Sigmoid colon (tissue), 7 donors: ENCODE measurements around the gene DENND2A. TPM values are rescaled to one million over a fixed set of nuclear protein-coding genes. Genes with fewer than 3 reads are reported as not detected.

Experiments used
- DNase-seq: peaks from one replicate; pipeline ENCODE4 v3.0.0-alpha.2; 2019
- H3K27ac ChIP-seq, 4 donors: fragments of 200-600 bp; sonication (generic); one replicate each; pipeline ENCODE4 v1.5.1; 2016 to 2019; ENCODE audit warnings: mild to moderate bottlenecking in 1 of 4
- H3K27me3 ChIP-seq, 3 donors: fragments of 200-600 bp; sonication (generic); one replicate each; pipeline ENCODE4 v1.5.1; 2019; ENCODE audit warnings: mild to moderate bottlenecking in 1 of 3
- H3K36me3 ChIP-seq, 4 donors: fragments of 200-600 bp; sonication (generic); one replicate each; pipeline ENCODE4 v1.5.1; 2016 to 2019
- H3K4me1 ChIP-seq, 4 donors: fragments of 200-600 bp; sonication (generic); one replicate each; pipeline ENCODE4 v1.5.1; 2017 to 2019
- H3K4me3 ChIP-seq, 4 donors: fragments of 200-600 bp; sonication (generic); one replicate each; pipeline ENCODE4 v1.5.1; 2017 to 2019; ENCODE audit warnings: mild to moderate bottlenecking in 2 of 4, moderate library complexity in 1 of 4
- H3K9me3 ChIP-seq, 4 donors: fragments of 200-600 bp in 3 of 4; sonication (generic) in 3 of 4; one replicate each; pipeline versions ENCODE4 v1.5.1 to v1.6.1; 2013 to 2019
- EP300 ChIP-seq, 4 donors: sonication (generic); formaldehyde crosslinking; IDR thresholded peaks; one replicate each; pipeline ENCODE4 v1.6.1; 2017; ENCODE audit warnings: antibody characterized with exemption in 4 of 4
- POLR2A ChIP-seq, 2 donors: fragments of 450-650 bp; IDR thresholded peaks; one replicate each; pipeline ENCODE4 v1.6.1; 2016; ENCODE audit warnings: antibody characterized with exemption in 2 of 2, mild to moderate bottlenecking in 2 of 2, moderate library complexity in 2 of 2
- POLR2AphosphoS5 ChIP-seq, 4 donors: sonication (generic); formaldehyde crosslinking; IDR thresholded peaks; one replicate each; pipeline ENCODE4 v1.6.1; 2017; ENCODE audit warnings: antibody characterized with exemption in 4 of 4
- WGBS, 2 donors: extraction: QIAGEN DNeasy Blood & Tissue Kit; methylation state at CpG; one replicate each; pipeline ENCODE4 v1.1.7; 2013; 5-methylcytosine and 5-hydroxymethylcytosine counted together
- intact Hi-C: fragments of 100-400 bp; cut with DNase I; formaldehyde crosslinking; loops from one replicate; pipeline ENCODE4 v1.15.1; 2023
- polyA plus RNA-seq, 3 donors: library from polyadenylated mRNA; stranded (reverse); fragments of 200-250 nt; gene quantifications; one replicate each; pipeline ENCODE4 v1.2.3, GENCODE V29; 2013
- total RNA-seq, 4 donors: library from RNA; depleted of rRNA; stranded (reverse); fragments of >200 nt; gene quantifications; one replicate each; pipeline ENCODE4 v1.1.0, GENCODE V29; 2016
- TF ChIP-seq, protein P1 (sequence below), 4 experiments: fragments of 450-650 bp in 3 of 4; fragments of 200-600 bp in 1 of 4; IDR thresholded peaks; one replicate each; pipeline ENCODE4 v1.5.1; 2016 to 2019; ENCODE audit warnings: antibody characterized with exemption in 4 of 4, mild to moderate bottlenecking in 3 of 4, moderate library complexity in 2 of 4
- donor health status: healthy with polysubstance abuse.
- donor health status: Bipolar disorder and iron deficiency.
- donor health status: healthy.

Gene DENND2A
- total and polyA plus RNA-seq, 7 donors = 6.2 to 38.8 (median 11.4) TPM

DNA sequence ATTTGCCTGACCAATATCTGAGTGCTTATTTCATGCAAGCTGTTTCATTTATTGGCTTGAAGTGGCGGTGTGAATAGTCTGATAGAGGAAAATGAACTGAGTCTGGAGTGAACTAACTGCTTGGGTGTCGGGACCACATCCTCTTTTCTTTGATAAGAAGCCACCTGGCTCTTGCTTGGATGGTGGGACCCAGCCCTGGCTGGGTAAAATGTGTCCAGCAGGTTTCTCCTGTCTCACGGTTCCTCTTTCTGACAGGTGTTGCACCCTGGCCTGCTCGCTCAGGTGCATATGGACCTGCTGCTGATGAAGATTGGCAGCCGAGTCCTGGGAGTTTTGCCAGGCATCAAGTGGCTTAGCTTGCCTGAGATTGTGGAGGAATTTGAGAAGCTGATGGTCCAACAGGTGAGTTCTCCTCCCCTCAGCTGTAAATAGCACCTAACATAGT lies 33.8 kb upstream of the DENND2A start:
- H3K27ac ChIP-seq = peak overlapping the region; percentile 79 to 87 (median 82)
- no peak for TF ChIP-seq EP300 (IDR thresholded peaks at IDR 0.05)
- TF ChIP-seq POLR2A (IDR thresholded peaks at IDR 0.05) = no peak
- no peak for TF ChIP-seq POLR2AphosphoS5 (IDR thresholded peaks at IDR 0.05)
- TF ChIP-seq, protein P1, sequence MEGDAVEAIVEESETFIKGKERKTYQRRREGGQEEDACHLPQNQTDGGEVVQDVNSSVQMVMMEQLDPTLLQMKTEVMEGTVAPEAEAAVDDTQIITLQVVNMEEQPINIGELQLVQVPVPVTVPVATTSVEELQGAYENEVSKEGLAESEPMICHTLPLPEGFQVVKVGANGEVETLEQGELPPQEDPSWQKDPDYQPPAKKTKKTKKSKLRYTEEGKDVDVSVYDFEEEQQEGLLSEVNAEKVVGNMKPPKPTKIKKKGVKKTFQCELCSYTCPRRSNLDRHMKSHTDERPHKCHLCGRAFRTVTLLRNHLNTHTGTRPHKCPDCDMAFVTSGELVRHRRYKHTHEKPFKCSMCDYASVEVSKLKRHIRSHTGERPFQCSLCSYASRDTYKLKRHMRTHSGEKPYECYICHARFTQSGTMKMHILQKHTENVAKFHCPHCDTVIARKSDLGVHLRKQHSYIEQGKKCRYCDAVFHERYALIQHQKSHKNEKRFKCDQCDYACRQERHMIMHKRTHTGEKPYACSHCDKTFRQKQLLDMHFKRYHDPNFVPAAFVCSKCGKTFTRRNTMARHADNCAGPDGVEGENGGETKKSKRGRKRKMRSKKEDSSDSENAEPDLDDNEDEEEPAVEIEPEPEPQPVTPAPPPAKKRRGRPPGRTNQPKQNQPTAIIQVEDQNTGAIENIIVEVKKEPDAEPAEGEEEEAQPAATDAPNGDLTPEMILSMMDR (IDR thresholded peaks at IDR 0.05) = no peak
- peak; percentile 40 for DNase-seq
- no peaks in the 10 kb centered on the region for H3K27me3 ChIP-seq
- peaks cover 0 to 18% (median 4%) of the 10 kb centered on the region in 4 donors for H3K36me3 ChIP-seq
- intact Hi-C loops = loop anchor here (1.0 to 10.0 kb wide), 4 partner anchors 23 to 860 kb away; partner anchors contain the start of genes KDM7A and MRPS33
- 20 to 60% methylated on average over 5 of the region's 5 CpGs for WGBS, 2 donors
- H3K9me3 ChIP-seq = no peaks in the 10 kb centered on the region
- H3K4me3 ChIP-seq = no peak overlapping the region
- H3K4me1 ChIP-seq = peaks cover 0 to 35% (median 29%) of the 10 kb centered on the region in 4 donors

DNA sequence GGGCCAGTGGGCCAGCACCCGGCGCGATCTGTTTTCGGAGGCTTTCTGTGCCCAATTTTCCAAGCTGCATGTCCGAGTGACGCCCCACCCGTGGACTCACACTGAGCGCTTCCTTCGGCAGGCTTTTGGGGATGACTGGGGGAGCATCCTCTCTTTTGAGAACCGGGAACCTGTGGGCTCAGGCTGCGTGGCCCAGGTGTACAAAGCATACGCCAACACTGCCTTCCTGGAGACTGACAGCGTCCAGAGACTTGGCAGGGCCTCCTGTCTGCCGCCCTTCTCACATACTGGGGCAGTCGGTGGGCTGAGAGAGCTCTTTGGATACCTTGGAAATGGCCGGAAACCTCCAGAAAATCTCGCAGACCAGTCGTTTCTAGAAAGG lies 33.2 kb upstream of the DENND2A start:
- TF ChIP-seq POLR2A (IDR thresholded peaks at IDR 0.05) (no peak), POLR2AphosphoS5 (IDR thresholded peaks at IDR 0.05) (no peak), EP300 (IDR thresholded peaks at IDR 0.05) (no peak)
- TF ChIP-seq, protein P1 (IDR thresholded peaks at IDR 0.05) = no peak
- intact Hi-C loops = loop anchor here (1.0 to 10.0 kb wide), 4 partner anchors 24 to 861 kb away; partner anchors contain the start of genes KDM7A and MRPS33
- Histone ChIP-seq H3K4me1 (peaks cover 0 to 35% (median 29%) of the 10 kb centered on the region in 4 donors), H3K27me3 (no peaks in the 10 kb centered on the region), H3K36me3 (peaks cover 0 to 12% (median under 1%) of the 10 kb centered on the region in 4 donors), H3K4me3 (peak overlapping the region; percentile 53 to 79 (median 74)), H3K9me3 (no peaks in the 10 kb centered on the region), H3K27ac (peak overlapping the region; percentile 79 to 87 (median 82))
- peak; percentile 72 for DNase-seq
- 7 to 36% methylated on average over 18 of the region's 18 CpGs for WGBS, 2 donors

GRCh38 chr7:140673063-140673773 lies 32.6 kb upstream of the DENND2A start:
- peaks cover 0 to 35% (median 29%) of the 10 kb centered on the region in 4 donors for H3K4me1 ChIP-seq
- H3K4me3 ChIP-seq = peak overlapping the region; percentile 53 to 79 (median 74)
- DNase-seq = peak; percentile 70
- intact Hi-C loops = loop anchor here (5.0 to 10.0 kb wide), 3 partner anchors 339 to 862 kb away; partner anchors contain the start of genes KDM7A and MRPS33
- H3K9me3 ChIP-seq = no peaks in the 10 kb centered on the region
- no peaks in the 10 kb centered on the region for H3K27me3 ChIP-seq
- TF ChIP-seq POLR2A (IDR thresholded peaks at IDR 0.05) (peak in 1 of 2 donors; percentile 35), EP300 (IDR thresholded peaks at IDR 0.05) (no peak), POLR2AphosphoS5 (IDR thresholded peaks at IDR 0.05) (peak in 2 of 4 donors; percentile 4 to 11)
- TF ChIP-seq, protein P1 (IDR thresholded peaks at IDR 0.05) = no peak
- H3K27ac ChIP-seq = peak overlapping the region; percentile 79 to 87 (median 82)
- peaks cover 0 to 6% (median 0%) of the 10 kb centered on the region in 4 donors for H3K36me3 ChIP-seq
- WGBS, 2 donors = 0% methylated on average over 72 of the region's 72 CpGs

DNA sequence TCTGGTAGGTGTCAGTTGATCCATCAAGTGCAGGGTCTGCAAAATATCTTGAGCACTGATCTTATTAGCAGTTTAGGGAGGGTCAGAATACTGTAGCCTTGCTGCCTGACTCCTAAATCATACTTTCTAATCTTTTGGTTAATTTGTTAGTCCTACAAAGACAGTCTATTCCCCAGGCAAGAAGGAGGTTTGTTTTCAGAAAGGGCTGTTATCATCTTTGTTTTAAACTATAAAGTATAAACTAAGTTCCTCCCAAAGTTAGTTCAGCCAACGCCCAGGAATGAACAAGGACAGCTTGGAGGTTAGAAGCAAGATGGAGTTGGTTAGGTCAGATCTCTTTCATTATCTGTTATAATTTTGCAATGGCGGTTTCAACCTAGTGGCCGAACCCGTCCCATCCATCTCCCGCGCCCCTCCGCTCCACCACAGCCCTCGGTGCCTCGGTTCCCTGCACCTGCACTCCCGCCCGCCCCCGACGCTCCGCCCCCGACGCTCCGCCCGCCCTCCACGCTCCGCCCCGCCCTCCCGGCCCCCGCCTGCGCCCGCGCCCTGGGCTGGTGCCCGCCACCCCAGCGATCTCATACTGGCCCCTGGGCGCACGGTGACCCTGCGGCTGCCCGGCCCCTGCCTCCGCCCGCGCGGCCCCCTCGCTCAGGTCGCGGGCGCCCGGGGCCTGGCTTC lies 31.9 kb upstream of the DENND2A start, which contains the start of gene ADCK2:
ADCK2 (plus strand) TSS at position 564 of the 681 bp plus-strand sequence. CDS start 386 bp downstream, outside the sequence.
- WGBS, 2 donors = 1% methylated on average over 41 of the region's 41 CpGs
- H3K27me3 ChIP-seq = no peaks in the 10 kb centered on the region
- H3K36me3 ChIP-seq = no peaks in the 10 kb centered on the region
- TF ChIP-seq EP300 (IDR thresholded peaks at IDR 0.05) (no peak), POLR2AphosphoS5 (IDR thresholded peaks at IDR 0.05) (peak in 3 of 4 donors; percentile 22 to 60 (median 57))
- peak within 1 kb of the TSS; percentile 79 to 87 (median 82) for H3K27ac ChIP-seq
- DNase-seq = peak; percentile 67
- peak within 1 kb of the TSS; percentile 53 to 79 (median 74) for H3K4me3 ChIP-seq
- H3K9me3 ChIP-seq = no peaks in the 10 kb centered on the region
- H3K4me1 ChIP-seq = peaks cover 0 to 35% (median 29%) of the 10 kb centered on the region in 4 donors
- intact Hi-C loops = loop anchor here (5.0 to 10.0 kb wide), 3 partner anchors 340 to 862 kb away; partner anchors contain the start of genes KDM7A and MRPS33
